GM21447 (cell line): ENCODE measurements around the gene LCA5.
"Not testable (repeated sequence)": the region's sequence is repeated elsewhere in the genome, so short reads cannot be mapped to it uniquely, and the experiment has no call there.

Source experiments
- ATAC-seq: cut with Tn5 transposase; IDR thresholded peaks from one replicate; pipeline ENCODE4 v1.9.1; 2021; ENCODE audit not compliant: unreplicated experiment

The LCA5 gene

DNA sequence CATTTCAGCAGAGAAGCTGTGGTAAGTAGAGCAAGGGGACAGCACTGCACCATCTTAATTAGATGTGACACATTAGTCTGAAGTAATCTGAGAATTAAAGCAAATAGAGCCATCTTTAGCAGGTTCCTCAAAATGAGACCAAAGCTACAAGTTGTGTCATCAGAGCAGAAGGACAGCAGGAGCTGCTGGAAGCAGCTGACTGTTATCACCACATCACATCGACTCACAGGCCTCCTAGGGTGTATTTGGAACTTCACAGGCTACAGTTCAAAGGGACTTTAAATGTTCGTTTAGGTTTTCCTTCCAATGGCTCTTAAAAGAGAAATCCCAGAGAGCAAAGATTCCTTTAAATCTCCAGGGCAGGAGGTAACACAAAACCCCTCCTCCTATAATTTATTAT lies 69.5 kb downstream of the LCA5 start:
- no peak for ATAC-seq

DNA sequence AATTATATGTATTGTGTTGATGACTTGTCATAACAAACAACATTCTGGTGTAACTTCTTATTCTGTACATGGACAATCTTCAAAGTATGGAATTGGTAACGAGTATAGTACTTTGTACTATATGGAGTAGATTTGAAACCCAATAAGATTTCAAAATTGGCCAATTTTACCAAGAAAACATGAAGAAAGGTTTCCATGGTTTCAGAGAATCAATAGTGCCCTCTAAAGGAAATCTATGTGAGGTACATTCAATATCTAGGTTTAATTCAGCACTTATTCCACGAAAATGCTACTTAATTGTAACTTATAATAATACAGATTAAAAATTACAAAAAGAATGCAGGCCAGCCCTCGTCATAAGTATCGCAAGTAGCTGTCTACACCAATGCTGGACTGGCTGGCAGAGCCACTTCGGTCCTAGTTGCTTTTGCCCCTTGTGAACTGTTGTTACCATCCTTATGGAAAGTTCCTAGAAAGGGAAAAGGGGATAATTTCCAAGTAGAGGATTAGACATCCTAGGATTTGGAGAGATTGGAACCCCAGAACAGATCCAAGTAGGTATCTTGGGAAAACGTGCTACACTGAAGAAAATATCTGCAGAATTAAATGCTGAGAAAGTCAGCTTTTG lies 70.9 kb downstream of the LCA5 start:
- no peak for ATAC-seq

GRCh38 chr6:79465381-79465780 lies 71.8 kb downstream of the LCA5 start:
- ATAC-seq: no peak

GRCh38 chr6:79463621-79464050 lies 73.6 kb downstream of the LCA5 start:
- ATAC-seq: no peak

DNA sequence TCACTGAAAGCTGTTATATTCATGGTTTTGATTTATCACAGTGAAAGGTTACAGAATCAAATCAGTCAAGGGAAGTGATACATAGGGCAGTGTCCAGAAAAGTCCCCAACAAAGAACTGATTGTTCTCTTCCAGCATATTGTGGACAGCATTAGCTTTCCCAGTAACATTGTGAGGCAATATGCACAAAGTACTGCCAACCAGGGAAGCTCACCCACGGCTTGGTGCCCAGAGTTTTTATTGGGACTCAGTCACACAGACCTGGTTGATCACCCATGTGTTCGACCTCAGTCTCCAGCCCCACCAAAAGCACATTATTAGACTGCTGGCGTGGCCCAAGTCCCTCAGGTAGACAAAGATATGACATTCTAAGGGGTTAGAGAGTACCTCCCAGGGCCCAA lies 76.0 kb downstream of the LCA5 start:
- no peak for ATAC-seq

- no peak for ATAC-seq
Measured at GRCh38 chr6:79455446-79455845, 81.8 kb downstream of the LCA5 start.

- ATAC-seq: no peak
Measured at GRCh38 chr6:79453558-79454042, 83.6 kb downstream of the LCA5 start.

DNA sequence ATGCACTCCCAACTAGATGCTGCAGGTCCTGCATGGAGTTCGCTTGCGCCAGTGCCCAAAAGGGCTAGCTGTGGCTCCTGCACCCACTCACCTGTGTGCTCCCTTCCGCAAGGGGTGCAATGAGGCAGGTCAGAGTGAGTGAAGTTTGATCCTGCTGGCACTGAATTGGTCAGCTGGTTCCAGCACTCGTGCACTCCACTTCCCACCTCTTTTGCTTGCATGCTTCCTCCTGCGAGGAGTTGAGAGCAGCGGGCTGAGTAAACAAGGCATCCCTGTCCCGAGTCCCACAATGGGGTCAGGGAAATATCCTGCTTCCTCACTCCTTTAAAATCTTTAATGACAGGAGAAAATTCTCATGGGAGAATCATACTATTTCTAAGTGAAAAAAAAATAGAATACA lies 86.2 kb downstream of the LCA5 start:
- no peak for ATAC-seq

GRCh38 chr6:79446006-79446405 lies 91.2 kb downstream of the LCA5 start:
- no peak for ATAC-seq

DNA sequence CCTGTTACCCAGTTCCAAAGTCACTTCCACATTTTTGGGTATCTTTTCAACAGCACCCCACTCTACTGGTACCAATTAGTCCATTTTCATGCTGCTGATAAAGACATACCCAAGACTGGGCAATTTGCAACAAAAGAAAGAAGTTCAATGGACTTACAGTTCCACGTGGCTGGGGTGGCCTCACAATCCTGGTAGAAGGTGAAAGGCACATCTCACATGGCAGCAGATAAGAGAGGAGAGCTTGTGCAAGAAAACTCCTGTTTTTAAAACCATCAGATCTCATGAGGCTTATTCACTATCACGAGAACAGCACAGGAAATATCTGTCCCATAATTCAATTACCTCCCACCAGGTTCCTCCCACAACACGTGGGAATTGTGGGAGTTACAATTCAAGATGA lies 93.4 kb downstream of the LCA5 start:
- not testable (repeated sequence) for ATAC-seq

DNA sequence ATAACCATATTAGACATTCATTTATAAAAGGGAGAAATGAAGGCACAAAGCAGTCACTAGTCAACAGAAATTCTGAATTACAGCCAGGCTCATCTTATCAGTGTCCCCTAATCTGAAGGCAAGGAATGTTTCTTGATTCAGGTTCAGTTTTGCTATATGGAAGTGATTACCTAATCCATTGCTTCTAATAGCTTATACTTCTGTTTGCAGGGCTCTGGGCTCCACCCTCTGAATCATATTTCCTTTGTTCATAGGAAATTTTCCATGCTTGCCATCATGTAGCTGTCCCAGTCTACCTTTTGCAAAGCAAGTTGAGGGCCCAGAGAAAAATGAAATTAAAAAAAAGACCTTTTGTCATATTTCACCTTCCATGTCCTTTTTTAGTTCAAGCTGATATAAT lies 96.0 kb downstream of the LCA5 start:
- no peak for ATAC-seq

GRCh38 chr6:79440598-79440997 lies 96.6 kb downstream of the LCA5 start:
- ATAC-seq: no peak

GRCh38 chr6:79438030-79438429 lies 99.2 kb downstream of the LCA5 start:
- ATAC-seq: no peak

- ATAC-seq: no peak
Measured at GRCh38 chr6:79436241-79436640, 101.0 kb downstream of the LCA5 start.

- ATAC-seq: no peak
Measured at GRCh38 chr6:79435746-79436145, 101.5 kb downstream of the LCA5 start.
